HL-60/S4 treated with retinoic acid at 250 ng/mL for 4 days and 3 days (cell line): ENCODE results near the gene LATS1.
"Not testable (repeated sequence)": the region's sequence is repeated elsewhere in the genome, so short reads cannot be mapped to it uniquely, and the experiment has no call there.

ENCODE experiments used
- in situ Hi-C: fragments of 300-500 bp; cut with MboI; formaldehyde crosslinking; loops from 2 replicates; pipeline ENCODE4 v1.7.0; 2022; ENCODE audit warnings: low sequenced_read_pairs

Gene LATS1

DNA sequence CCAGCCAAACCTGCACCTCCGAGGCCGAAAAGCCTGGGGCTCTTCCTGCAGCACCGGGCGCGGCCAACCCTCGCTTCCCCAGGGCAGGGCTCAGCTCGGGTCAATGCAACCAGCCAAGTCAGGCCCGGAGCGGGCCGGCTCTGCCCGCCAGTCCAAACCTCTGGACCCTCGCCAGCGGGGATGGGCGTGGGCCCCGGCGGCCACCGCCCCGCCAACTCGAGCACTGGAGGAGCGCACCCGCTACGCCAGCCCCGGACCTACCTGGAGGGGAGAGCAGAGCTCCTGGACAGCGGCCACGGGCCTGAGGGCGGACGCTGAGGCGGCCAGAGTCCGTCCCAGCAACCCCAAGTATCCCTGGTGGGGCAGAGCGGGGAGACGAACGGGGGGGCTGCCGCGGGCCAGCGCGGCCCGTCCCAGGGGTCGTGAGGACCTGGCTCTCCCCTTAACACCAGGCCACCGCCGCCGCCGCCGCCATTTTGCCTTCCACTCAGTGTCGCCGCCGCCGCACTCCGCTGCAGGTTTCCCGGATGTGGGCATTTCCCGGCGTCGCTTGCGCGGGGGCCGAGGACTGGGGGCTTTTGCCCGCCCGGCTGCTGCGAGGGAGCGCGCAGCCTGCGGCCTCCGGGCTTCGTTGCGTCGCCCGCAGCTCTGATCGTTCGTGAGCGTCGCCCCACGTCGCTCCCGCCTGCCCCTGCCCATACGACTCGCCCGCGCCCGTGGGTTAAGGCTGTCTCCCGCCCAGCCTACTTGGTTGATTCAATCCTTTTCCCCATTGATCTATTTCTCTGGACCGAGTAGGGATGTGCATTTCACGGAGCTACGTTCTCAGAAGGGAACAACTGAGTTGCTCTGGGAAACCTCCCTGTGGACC lies at the start of gene LATS1:
Gene LATS1 (minus strand): TSS at position 514 of the 871 bp plus-strand sequence. CDS start 15,975 bp downstream, outside the sequence.
- in situ Hi-C loops, result no loop called here

DNA sequence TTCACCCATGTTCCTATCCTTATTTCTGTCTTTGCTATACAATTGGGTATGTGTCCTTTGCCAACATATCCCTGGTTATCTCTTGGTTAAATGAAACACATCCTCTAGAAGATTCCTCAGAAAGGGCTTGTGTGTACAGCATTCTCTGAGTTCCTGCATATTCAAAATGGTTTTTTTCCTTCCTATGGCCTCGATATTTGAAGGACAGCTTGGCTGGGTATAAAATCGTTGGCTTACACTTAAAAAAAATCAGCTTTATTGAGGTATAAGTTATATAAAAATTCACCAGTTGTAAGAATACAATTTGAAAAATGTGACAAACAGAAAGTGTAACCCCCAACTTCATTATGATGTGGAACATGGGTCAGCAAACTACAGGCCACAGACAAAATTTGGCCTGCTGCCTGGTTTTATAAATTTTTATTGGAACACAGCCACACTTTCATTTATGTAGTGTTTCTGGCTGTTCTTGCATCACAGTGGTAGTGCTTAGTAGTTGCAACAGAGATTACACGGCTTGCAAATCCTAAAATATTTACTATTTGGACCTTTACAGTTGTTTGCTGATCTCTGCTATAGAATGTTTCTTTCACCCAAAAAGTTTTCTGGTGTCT lies 48.4 kb upstream of the LATS1 start:
- in situ Hi-C loops, result no loop called here

DNA sequence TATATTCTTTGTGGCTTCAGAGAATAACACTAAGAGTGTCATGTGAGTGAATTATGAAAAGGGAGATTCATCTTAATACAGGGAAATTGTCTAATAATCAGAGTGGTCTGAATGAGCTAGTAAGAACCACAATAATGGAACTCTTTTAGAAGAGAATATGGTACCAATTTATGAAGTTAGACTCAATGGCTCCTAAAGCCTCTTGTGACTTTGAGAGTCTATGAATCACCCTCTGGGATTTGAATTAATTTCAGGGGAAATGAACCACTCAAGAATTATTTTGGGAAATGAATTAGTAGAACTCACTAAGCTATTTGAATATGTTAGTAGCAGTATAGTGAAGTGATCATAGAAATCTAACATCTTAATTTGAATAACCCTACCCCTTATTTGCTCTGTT lies 46.0 kb upstream of the LATS1 start:
- in situ Hi-C loops, result no loop called here

DNA sequence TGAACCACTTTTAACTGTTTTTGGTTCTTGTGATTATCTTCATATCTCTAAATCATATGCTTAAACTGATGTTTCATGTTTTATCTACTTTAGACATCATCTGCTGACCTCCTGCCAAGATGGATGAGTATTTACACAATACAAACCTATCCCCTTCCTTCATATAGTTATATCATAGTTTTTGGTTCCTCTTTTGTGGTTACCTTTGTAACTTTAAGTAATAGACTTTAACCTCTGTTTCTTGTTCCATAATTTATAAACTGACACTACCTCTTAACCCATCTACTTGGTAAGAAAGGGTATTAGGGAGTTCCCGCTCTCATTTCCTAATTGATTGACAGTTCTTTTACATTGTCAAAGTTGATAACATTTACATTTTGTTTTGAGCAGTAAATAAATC lies 43.5 kb upstream of the LATS1 start:
- in situ Hi-C loops, result no loop called here

DNA sequence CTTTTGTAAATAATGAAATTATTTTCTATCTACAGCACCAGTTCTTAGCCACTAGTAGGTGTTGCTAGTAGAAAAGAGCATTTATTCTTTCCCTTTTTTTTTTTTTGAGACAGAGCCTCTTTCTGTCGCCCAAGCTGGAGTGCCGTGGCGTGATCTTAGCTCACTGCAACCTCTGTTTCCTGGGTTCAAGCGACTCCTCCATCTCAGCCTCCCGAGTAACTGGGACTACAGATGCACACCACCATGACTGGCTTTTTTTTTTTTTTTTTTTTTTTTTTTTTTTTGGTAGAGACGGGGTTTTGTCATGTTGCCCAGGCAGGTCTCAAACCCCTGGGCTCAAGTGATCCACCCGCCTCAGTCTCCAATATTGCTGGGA lies 38.3 kb upstream of the LATS1 start:
- in situ Hi-C loops, result no loop called here

DNA sequence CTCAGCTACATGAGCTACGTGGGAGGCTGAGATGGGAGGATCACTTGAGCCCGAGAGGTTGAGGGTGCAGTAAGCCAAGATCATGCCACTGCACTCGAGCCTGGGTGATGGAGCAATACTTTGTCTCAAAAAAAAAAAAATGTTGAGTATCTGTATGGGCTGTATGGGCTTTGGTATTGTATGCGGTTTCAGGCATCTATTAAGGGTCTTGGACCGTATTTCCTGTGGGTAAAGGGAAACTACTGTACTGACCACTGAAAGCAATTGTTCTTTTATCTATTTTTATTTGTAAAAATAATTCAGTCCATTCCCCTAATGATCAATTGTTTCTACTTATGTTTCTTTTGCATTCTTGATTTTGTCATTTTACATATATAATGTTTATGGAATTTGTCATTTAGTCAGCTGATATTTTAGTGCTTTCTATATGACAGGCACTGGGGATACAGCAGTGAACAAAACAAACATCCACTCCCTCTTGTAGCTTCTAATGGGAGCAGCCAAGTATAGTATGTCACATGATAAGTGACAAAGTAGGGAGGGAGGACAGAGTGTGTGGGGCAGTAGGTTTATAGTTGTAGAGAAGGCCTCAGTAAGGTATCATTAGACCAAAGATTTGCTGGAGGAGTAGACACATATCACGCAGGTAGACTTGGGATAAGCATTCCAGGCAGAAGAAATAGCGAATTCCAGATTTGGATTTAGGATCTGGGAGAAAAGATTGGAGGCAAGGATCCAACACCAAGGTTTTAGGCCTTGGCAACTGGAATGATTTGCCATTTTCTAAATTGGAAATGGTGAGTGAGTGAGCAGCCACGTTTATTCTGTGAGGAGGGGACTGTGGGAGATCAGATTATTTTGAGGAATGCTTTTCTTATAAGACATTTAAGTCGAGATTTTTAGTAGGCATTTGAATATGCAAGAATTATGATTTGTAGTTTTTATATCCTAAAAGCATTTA lies 37.7 kb upstream of the LATS1 start:
- in situ Hi-C loops, result no loop called here

DNA sequence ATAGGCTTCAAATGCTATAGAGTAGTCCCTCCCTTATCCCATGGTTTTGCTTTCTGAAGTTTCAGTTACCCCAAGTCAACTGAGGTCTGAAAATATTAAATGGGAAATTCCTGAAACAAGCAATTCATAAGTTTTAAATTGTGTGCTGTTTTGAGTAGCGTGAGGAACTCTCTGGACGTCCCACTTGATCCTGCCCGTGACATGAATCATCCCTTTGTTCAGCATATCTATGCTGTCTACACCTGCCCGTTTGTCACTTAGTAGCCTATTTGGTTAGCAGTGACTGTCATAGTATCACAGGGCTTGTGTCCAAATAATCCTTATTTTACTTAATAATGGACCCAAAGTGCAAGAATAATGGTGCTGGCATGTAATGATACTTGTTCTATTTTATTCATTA lies 36.6 kb upstream of the LATS1 start:
- in situ Hi-C loops, result no loop called here

DNA sequence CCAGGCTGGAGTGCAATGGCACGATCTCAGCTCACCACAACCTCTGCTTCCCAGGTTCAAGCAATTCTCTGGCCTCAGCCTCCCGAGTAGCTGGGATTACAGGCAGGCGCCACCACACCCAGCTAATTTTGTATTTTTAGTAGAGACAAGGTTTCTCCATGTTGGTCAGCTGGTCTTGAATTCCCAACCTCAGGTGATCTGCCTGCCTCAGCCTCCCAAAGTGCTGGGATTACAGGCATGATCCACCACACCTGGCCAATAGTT lies 35.4 kb upstream of the LATS1 start:
- in situ Hi-C loops, result not testable (repeated sequence)

DNA sequence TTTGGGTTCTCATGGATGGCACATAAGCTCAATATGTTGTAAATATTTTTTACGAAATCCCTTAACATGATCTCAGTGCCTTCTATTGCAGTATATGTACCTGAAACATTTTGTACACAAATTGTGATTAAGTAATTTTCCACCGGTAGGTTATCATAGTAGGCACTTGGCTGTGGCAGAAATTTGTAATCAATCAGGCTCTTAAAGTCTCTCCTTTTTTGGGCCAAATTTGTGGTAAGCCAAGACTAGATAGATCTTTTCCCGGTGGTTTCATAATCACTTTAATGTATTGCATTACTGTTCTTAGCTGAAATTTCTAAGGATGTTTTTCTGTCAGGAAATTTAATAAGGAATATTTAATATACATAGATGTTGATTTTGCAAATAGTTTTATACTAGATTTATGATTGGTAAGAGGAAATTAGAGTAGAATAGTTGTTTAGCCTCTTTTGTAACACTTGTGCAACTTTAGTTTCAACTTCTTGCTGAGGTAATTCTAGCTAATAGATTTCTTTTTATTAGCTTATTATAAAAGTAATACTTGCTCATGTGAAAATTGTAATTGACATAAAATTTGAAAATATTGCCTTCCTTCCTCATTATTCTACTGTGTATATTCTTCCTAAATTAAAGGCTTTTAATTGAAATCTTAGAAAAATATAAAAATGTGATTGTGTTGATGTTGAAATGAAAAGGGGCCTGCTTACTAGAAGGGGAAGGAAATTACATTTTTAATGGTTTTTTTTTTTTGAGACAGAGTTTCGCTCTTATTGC lies 34.9 kb upstream of the LATS1 start:
- in situ Hi-C loops, result no loop called here

DNA sequence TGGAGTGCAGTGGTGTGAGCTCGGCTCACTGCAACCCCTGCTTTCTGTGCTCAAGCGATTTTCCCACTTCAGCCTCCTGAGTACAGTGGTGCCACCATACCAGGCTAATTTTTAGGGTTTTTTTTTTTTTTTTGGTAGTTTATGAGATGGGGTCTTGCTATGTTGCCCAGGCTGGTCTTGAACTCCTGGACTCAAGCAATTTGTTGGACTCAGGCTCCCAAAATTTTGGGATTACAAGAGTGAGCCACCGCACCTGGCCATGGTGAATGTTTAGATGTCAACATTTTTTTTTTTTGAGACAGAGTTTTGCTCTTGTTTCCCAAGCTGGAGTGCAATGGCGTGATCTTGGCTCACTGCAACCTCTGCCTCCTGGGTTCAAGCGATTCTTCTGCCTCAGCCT lies 34.0 kb upstream of the LATS1 start:
- in situ Hi-C loops, result not testable (repeated sequence)

DNA sequence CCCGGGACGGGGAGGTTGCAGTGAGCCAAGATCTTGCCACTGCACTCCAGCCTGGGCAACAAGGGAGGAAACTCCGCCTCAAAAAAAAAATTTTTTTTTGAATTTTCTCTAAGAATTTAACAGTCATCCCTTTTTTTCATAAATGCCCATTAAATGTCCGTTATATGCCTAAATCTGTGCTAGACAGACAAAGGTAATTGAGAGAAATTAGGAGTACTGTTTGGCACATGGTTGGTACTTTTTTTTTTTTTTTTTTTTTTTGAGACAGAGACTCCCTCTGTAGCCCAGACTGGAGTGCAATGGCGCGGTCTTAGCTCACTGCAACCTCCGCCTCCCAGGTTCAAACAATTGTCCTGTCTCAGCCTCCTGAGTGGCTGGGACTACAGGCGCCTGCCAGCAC lies 33.3 kb upstream of the LATS1 start:
- in situ Hi-C loops, result no loop called here

DNA sequence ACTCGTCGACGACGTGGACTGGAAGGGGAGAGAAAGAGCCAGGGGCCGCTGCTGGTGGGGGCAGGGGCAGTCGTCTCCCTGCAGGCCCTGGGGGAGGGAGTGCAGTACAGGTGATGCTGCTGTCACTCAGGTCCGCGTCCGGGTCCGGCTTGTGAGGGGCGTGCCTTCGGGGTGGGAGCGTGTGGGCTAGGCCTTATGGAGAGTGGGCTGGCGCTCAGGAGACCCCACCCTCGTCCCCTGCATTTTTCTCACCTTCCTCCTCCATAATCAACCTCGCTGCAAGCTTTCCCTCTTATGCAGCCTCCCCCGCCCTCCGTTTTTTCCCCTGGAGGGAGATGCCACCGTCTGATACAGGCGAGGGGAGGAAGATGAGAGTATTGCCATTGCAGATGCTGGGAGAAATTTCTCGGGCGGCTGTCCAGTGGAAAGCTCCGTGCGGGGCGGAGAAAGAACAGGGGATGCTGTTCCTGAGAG lies 32.3 kb upstream of the LATS1 start:
- in situ Hi-C loops, result no loop called here

DNA sequence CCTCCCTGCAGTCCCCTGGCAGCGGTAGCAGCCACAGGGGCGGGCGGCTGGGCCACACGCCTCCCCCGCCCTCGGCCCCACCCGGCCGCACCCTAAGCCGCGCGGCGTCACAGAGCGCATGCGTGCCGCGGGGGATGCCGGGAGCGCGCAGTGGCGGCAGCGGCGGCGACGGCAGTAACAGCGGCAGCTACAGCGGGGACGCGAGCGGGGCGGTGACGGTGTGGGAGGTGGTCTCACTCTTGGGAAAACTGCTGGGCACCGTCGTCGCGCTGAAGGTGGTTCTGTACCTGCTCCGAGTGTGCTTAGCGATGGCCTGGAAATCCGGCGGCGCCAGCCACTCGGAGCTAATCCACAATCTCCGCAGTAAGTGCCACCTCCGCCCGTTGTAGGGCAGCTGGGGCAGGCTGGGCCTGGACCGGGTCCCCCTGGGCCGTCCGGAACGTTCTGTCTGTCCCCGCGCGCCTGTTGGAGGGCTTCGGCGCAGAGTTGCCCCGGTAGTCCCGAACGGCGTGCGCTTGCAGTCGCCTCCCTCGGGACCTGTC lies 31.8 kb upstream of the LATS1 start, which contains the start of gene PCMT1:
Gene PCMT1 (plus strand): TSS at position 148 of the 542 bp plus-strand sequence. CDS start 161 bp downstream, at position 309.
- in situ Hi-C loops, result no loop called here

DNA sequence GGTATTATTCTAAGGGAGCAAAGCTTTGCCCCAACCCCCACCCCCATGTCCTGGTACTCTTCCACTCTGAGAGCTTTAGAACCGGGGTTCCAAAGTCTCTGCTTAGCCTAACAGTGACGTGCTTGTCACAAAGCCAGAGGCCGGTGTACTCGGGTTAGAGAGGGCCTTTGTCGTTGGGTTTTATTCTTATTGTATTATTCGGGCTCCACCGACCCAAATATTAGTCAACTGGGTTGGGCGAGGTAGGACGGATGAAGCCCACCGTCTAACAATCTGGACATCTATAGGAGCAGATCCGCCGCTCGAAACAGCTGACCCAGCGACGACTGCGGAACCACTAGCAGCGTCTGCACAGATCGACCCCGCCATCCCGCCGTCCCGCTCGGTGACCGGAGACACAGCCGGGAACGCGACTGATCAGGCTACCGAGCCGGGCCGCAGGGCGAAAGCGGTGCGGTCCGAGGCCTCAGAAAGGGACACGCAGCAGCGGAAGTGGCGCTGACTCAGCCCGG lies 31.2 kb upstream of the LATS1 start:
- in situ Hi-C loops, result not testable (repeated sequence)

DNA sequence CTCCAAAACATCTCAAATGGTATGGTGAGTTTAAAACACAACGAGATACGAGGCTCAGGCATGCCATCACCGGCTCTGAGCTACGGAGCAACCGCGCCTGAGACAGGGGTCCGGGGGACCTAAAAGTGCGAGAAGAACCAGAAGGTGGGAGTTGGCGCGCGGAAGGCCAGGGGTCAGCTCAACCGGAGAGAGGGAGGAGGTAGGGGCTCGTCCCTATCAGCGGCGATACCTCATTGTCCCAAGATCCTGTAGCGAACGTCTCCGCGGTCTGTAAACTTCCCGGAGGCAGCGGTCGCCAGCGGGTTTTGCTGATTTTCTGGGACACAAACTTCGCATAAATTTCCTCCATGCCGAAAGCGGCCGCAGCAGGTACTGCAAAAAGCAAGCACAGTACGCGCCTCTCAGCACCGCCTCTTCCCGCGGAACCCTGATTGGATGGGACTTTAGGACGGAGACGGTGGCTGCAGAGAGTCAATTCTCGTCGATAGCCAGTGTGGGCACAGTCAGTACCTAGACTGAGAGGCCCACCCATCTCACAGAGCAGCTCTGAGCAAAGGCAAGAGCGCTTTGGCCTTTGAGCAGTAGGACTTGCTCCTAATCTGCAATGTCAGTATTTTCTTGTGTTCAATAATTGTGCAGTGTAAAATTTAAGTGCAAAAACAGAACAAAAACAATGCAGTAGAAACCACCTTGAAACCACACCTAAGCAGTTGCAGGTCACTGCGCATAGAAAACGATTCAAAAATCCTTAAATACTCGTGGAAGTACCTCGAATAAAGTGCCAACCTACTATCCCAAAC lies 28.4 kb upstream of the LATS1 start, which contains the start of gene NUP43:
Gene NUP43 (minus strand): TSS at position 383 of the 800 bp plus-strand sequence. CDS start 34 bp downstream, at position 349.
- in situ Hi-C loops, result no loop called here

DNA sequence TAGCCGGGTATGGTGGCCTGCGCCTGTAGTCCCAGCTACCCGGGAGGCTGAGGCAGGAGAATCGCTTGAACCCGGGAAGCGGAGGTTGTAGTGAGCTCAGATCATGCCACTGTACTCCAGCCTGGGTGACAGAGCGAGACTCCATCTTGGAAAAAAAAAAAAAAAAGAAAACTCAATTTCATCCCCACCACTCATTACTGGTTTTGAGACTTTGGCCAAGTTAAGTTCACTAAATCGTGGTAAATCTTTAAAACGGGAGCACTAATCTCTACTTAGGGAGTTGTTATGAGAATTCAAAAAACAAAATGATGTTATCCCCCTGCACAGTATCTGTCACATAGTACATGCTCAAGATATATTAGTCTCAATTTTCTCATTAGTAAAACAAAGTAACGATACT lies 27.4 kb upstream of the LATS1 start:
- in situ Hi-C loops, result not testable (repeated sequence)

DNA sequence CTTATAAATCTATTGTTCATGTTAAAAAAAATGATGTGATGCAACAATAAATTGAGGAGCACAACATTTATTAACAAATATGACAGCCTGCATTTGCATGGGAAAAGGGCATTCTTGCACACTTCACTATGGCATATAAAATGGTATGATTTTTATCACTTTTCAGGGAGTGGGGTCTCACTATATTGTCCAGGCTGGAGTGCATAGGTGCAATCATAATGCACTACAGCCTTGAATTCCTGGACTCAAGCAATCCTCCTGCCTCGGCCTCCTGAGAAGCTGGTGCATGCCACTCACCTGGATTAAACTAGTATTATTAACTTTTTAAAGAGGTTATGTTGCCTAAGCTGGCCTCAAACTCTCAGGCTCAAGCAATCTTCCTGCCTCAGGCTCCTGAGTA lies 17.0 kb upstream of the LATS1 start:
- in situ Hi-C loops, result no loop called here

DNA sequence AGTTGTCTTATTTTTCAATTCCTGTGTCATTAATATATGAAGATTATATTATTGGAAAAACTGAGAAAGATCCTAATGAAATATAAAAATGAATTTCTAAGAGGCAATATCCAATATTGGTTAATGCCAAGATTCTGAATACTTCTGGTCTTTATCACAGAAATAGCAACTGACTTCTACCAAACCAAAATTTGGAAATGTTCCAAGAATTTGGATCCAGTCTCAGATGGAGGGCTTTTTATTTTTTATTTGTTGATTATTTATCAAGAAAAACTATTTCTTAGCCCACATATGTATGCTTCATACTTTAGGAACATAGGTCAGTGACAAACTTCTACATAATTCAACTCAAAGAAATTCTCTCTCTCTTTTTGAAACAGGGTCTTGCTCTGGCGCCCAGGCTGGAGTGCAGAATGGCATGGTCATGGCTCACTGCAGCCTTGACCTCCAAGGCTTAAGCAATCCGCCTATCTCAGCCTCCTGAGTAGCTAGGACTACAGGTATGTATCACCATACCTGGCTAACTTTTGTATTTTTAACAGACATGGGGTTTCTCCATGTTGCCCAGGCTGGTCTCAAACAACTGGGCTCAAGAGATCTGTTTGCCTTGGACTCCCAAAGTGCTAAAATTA lies 15.3 kb upstream of the LATS1 start:
- in situ Hi-C loops, result no loop called here

DNA sequence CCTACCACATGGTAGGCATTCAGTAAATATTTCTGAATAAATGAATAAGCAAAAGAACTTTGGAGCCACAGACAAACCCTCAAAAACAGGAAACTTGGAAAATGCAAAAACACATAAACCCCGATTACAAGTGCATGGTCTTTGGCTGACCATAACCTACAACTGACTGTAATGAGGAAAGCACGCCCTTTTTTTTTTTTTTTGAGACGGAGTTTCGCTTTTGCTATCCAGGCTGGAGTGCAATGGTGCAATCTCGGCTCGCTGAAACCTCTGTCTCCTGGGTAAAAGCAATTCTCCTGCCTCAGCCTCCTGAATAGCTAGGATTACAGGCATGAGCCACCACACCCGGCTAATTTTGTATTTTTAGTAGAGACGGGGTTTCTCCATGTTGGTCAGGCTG lies 11.9 kb upstream of the LATS1 start:
- in situ Hi-C loops, result loop anchor here (10.0 kb wide), 1 partner anchor 195 kb away; the partner anchor contains the start of gene RAET1G
